HEK293 (cell line): ENCODE results near the gene CADM3.

Experiments
- CTCF ChIA-PET: fragments of 350-600 bp; formaldehyde crosslinking; extraction: SDS; loops from one replicate; lab custom pipeline; 2021; ENCODE audit warnings: antibody characterized with exemption; lab: Yijun Ruan, JAX
- POLR2A ChIA-PET: fragments of 300-600 bp; formaldehyde crosslinking; extraction: SDS; loops from one replicate; lab custom pipeline; 2020; ENCODE audit warnings: antibody characterized with exemption, inconsistent platforms; lab: Yijun Ruan, JAX
- H3K27ac ChIP-seq: fragments of 200-500 bp; sonication (Bioruptor generic); 2 replicates; pipeline ENCODE4 v1.5.1; 2014; ENCODE audit warnings: low read depth, low read length, control low read depth, inconsistent platforms; ENCODE audit errors: extremely low read depth
- H3K36me3 ChIP-seq, 2 experiments: fragments of 200-500 bp in 1 of 2; sonication (Bioruptor generic) in 1 of 2; 1 replicate in 1 of 2; 2 replicates in 1 of 2; pipeline ENCODE4 v1.5.1; 2014 to 2017; ENCODE audit warnings: inconsistent platforms in 2 of 2, low read length in 2 of 2; ENCODE audit not compliant: control insufficient read depth in 2 of 2, insufficient read depth in 1 of 2
- H3K4me1 ChIP-seq: fragments of 200-500 bp; sonication (Bioruptor generic); 2 replicates; pipeline ENCODE4 v1.5.1; 2014; ENCODE audit warnings: mild to moderate bottlenecking, low read length, inconsistent platforms; ENCODE audit not compliant: control insufficient read depth, insufficient read depth
- H3K4me3 ChIP-seq: 2 replicates; pipeline ENCODE4 v1.5.1; 2011; ENCODE audit warnings: low read depth, mild to moderate bottlenecking, control low read depth, low read length, moderate library complexity
- H3K9me3 ChIP-seq: fragments of 200-500 bp; sonication (Bioruptor generic); 2 replicates; pipeline ENCODE4 v1.5.1; 2014; ENCODE audit warnings: low read depth, low read length, inconsistent platforms; ENCODE audit not compliant: control insufficient read depth, insufficient read depth
- BCL11B ChIP-seq: fragments of 450-650 bp; formaldehyde crosslinking; IDR thresholded peaks from 2 replicates; pipeline ENCODE4 v1.5.1; 2016; ENCODE audit warnings: low read depth, missing biosample characterization, missing genetic modification characterization
- GLIS1 ChIP-seq: fragments of 450-650 bp; formaldehyde crosslinking; IDR thresholded peaks from 2 replicates; pipeline ENCODE4 v1.5.1; 2016; ENCODE audit warnings: missing biosample characterization, missing genetic modification characterization
- GLIS2 ChIP-seq: fragments of 450-650 bp; formaldehyde crosslinking; IDR thresholded peaks from 2 replicates; pipeline ENCODE4 v1.5.1; 2016; ENCODE audit warnings: missing biosample characterization, missing genetic modification characterization
- HOXD13 ChIP-seq: sonication (generic); formaldehyde crosslinking; IDR thresholded peaks from 2 replicates; pipeline ENCODE4 v1.8.0; 2022; ENCODE audit warnings: missing genetic modification reagents, borderline replicate concordance
- KLF7 ChIP-seq: fragments of 450-650 bp; formaldehyde crosslinking; IDR thresholded peaks from 2 replicates; pipeline ENCODE4 v1.5.1; 2016; ENCODE audit warnings: missing biosample characterization, missing genetic modification characterization, borderline replicate concordance
- KLF8 ChIP-seq: fragments of 450-650 bp; formaldehyde crosslinking; IDR thresholded peaks from 2 replicates; pipeline ENCODE4 v1.5.1; 2016; ENCODE audit warnings: missing biosample characterization, missing genetic modification characterization
- SALL2 ChIP-seq: fragments of 450-650 bp; formaldehyde crosslinking; IDR thresholded peaks from 2 replicates; pipeline ENCODE4 v1.5.0; 2017; ENCODE audit warnings: missing biosample characterization, mild to moderate bottlenecking, missing genetic modification characterization, borderline replicate concordance
- SCRT1 ChIP-seq: fragments of 450-650 bp; formaldehyde crosslinking; IDR thresholded peaks from 2 replicates; pipeline ENCODE4 v1.5.1; 2016; ENCODE audit warnings: missing biosample characterization, missing genetic modification characterization, borderline replicate concordance
- WT1 ChIP-seq: fragments of 450-650 bp; formaldehyde crosslinking; IDR thresholded peaks from 2 replicates; pipeline ENCODE4 v1.5.1; 2016; ENCODE audit warnings: missing biosample characterization, missing genetic modification characterization
- YY1 ChIP-seq: fragments of 450-650 bp; formaldehyde crosslinking; IDR thresholded peaks from 2 replicates; pipeline ENCODE4 v1.5.1; 2018; ENCODE audit warnings: missing biosample characterization, missing genetic modification characterization
- ZBTB20 ChIP-seq: fragments of 450-650 bp; formaldehyde crosslinking; IDR thresholded peaks from 2 replicates; pipeline ENCODE4 v1.5.1; 2016; ENCODE audit warnings: missing biosample characterization, missing genetic modification characterization
- ZNF146 ChIP-seq: fragments of 450-650 bp; formaldehyde crosslinking; IDR thresholded peaks from 2 replicates; pipeline ENCODE4 v1.5.1; 2016; ENCODE audit warnings: missing biosample characterization, missing genetic modification characterization
- ZNF16 ChIP-seq: fragments of 450-650 bp; formaldehyde crosslinking; IDR thresholded peaks from 2 replicates; pipeline ENCODE4 v1.5.1; 2016; ENCODE audit warnings: low read depth, missing biosample characterization, missing genetic modification characterization
- ZNF211 ChIP-seq: fragments of 450-650 bp; formaldehyde crosslinking; IDR thresholded peaks from 2 replicates; pipeline ENCODE4 v1.5.1; 2016; ENCODE audit warnings: low read depth, missing biosample characterization, missing genetic modification characterization
- ZNF221 ChIP-seq: fragments of 450-650 bp; formaldehyde crosslinking; IDR thresholded peaks from 2 replicates; pipeline ENCODE4 v1.5.1; 2017; ENCODE audit warnings: missing biosample characterization, missing genetic modification characterization, borderline replicate concordance
- ZNF223 ChIP-seq: fragments of 450-650 bp; formaldehyde crosslinking; IDR thresholded peaks from 2 replicates; pipeline ENCODE4 v1.5.1; 2016; ENCODE audit warnings: missing biosample characterization, missing genetic modification characterization
- ZNF510 ChIP-seq: fragments of 450-650 bp; formaldehyde crosslinking; IDR thresholded peaks from 2 replicates; pipeline ENCODE4 v1.5.1; 2018; ENCODE audit warnings: mild to moderate bottlenecking, missing genetic modification characterization, missing biosample characterization; ENCODE audit not compliant: insufficient replicate concordance
- ZNF621 ChIP-seq: fragments of 450-650 bp; formaldehyde crosslinking; IDR thresholded peaks from 2 replicates; pipeline ENCODE4 v1.5.1; 2017; ENCODE audit warnings: missing biosample characterization, missing genetic modification characterization
- ZNF654 ChIP-seq: fragments of 450-650 bp; formaldehyde crosslinking; IDR thresholded peaks from 2 replicates; pipeline ENCODE4 v1.5.1; 2016; ENCODE audit warnings: low read depth, missing biosample characterization, missing genetic modification characterization
- ZNF707 ChIP-seq: fragments of 450-650 bp; formaldehyde crosslinking; IDR thresholded peaks from 2 replicates; pipeline ENCODE4 v1.5.1; 2016; ENCODE audit warnings: missing biosample characterization, missing genetic modification characterization
- ZSCAN30 ChIP-seq: fragments of 450-650 bp; IDR thresholded peaks from 2 replicates; pipeline ENCODE4 v1.5.1; 2018; ENCODE audit warnings: missing biosample characterization, mild to moderate bottlenecking, missing genetic modification characterization, moderate library complexity
- ZXDB ChIP-seq: fragments of 450-650 bp; formaldehyde crosslinking; IDR thresholded peaks from 2 replicates; pipeline ENCODE4 v1.5.1; 2016; ENCODE audit warnings: missing biosample characterization, missing genetic modification characterization
- TF ChIP-seq, protein P1 (sequence below): fragments of 450-650 bp; formaldehyde crosslinking; IDR thresholded peaks from 2 replicates; pipeline ENCODE4 v1.5.1; 2017; ENCODE audit warnings: missing biosample characterization, missing genetic modification characterization
- TF ChIP-seq, protein P2 (sequence below): fragments of 450-650 bp; formaldehyde crosslinking; IDR thresholded peaks from 2 replicates; pipeline ENCODE4 v1.5.1; 2016; ENCODE audit warnings: missing biosample characterization, missing genetic modification characterization, low read depth

The CADM3 gene

DNA sequence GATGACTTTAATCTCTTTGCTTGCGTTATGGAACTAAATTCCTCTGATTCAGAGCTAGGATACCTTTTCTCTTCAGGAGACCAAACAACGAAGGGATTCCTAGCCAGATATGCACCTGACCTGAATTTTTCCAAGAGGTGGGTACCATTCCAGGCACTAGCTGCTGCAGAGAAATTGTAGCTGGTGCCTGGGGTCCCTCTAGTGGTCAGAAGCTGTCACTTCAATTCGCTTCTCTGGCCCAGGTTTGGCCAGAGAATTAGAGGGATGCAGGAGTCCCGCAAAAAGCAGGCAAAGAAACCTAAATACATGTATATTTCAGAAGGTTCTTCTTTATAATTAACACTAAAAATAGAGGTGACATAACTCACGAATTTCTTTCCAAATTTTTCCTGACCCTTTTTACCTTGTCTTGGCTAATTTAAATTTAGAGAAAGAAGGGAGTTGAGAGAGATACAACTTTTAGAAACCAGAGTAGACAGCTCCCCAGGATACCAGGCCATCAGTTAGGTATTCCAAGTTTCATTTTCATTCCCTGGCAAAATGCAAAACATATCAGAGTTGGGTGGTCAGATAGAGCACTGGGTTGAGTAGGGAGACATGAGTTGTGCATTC, 42.8 kb downstream of the CADM3 start:
- CTCF ChIA-PET: interaction anchor here (0.6 to 9.6 kb wide), 28 partner anchors 9 to 1417 kb away, joined by 3 to 143 read pairs (median 4); no protein-coding TSS in a partner anchor
- H3K36me3 ChIP-seq: no peaks in the 10 kb centered on the region
- no peak overlapping the region for H3K4me3 ChIP-seq
- H3K4me1 ChIP-seq: no peaks in the 10 kb centered on the region
- POLR2A ChIA-PET: no interaction called here
- TF ChIP-seq ZNF621 (tag by site-specific recombination): no peak
- TF ChIP-seq ZNF654: peak; percentile 50
- no peak for TF ChIP-seq ZNF221 (tag by site-specific recombination)
- TF ChIP-seq ZSCAN30 (tag by site-specific recombination): no peak
- no peak for TF ChIP-seq ZNF510 (tag by site-specific recombination)
- no peak for TF ChIP-seq HOXD13 (CRISPR knock-in tag)
- H3K9me3 ChIP-seq: no peaks in the 10 kb centered on the region
- no peak overlapping the region for H3K27ac ChIP-seq

GRCh38 chr1:159218649-159219636, 47.5 kb downstream of the CADM3 start:
- H3K36me3 ChIP-seq: no peaks in the 10 kb centered on the region
- TF ChIP-seq, protein P1, sequence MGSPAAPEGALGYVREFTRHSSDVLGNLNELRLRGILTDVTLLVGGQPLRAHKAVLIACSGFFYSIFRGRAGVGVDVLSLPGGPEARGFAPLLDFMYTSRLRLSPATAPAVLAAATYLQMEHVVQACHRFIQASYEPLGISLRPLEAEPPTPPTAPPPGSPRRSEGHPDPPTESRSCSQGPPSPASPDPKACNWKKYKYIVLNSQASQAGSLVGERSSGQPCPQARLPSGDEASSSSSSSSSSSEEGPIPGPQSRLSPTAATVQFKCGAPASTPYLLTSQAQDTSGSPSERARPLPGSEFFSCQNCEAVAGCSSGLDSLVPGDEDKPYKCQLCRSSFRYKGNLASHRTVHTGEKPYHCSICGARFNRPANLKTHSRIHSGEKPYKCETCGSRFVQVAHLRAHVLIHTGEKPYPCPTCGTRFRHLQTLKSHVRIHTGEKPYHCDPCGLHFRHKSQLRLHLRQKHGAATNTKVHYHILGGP (tag by site-specific recombination): no peak
- no peak for TF ChIP-seq ZXDB (tag by site-specific recombination)
- TF ChIP-seq ZNF211: no peak
- no peak overlapping the region for H3K4me3 ChIP-seq
- no peak overlapping the region for H3K27ac ChIP-seq
- no peaks in the 10 kb centered on the region for H3K9me3 ChIP-seq
- ChIA-PET POLR2A (no interaction called here), CTCF (interaction anchor here (0.6 to 1.5 kb wide), 2 partner anchors 66 to 85 kb away, joined by 3 to 7 read pairs; no protein-coding TSS in a partner anchor)
- no peaks in the 10 kb centered on the region for H3K4me1 ChIP-seq

DNA sequence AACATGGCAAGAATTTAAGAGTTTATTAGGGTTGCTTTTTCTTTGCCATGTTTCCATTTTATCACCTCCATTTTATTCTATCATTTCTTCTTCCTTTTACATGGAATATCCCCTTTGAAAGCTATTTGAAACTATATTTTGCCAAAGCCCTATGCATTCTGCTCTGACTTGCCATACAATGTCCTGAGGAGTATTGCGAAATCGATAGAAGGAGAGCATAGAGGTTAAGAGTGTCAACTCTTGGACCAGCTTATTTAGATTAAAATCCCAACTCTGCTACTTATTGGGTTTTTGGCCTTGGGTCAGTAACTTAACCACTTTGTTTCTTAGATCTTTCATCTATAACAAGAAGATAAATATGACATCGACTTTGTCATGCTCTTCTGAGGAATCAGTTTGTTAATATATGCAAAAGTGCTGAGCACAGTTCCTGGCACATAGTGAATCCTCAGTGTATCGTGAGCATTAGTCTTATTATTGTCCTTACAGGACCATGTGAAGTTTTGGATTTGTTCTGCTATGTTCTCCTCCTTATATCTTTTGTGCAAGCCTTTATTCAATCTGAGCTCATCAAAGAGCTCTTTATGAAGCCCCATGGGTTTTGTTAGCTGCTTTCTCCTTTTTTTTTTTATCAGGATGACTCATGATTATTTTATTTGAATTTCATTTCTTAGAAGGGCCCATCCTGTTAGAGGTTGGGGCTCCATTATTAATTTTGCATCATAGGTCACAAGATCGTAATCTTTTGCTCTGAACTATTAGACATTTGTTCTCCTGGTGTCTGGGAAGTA, 50.9 kb downstream of the CADM3 start:
- ChIA-PET CTCF (interaction anchor here (1.0 to 2.5 kb wide), 3 partner anchors 9 to 785 kb away, joined by 3 to 12 read pairs (median 4); no protein-coding TSS in a partner anchor), POLR2A (no interaction called here)
- Histone ChIP-seq H3K27ac (no peak overlapping the region), H3K9me3 (no peaks in the 10 kb centered on the region), H3K4me1 (no peaks in the 10 kb centered on the region)
- TF ChIP-seq KLF8 (tag by site-specific recombination): no peak
- no peak for TF ChIP-seq ZNF16 (tag by site-specific recombination)
- TF ChIP-seq ZNF707 (tag by site-specific recombination): no peak
- TF ChIP-seq YY1 (tag by site-specific recombination): no peak
- no peak for TF ChIP-seq ZBTB20
- TF ChIP-seq GLIS1: no peak
- no peak for TF ChIP-seq SALL2 (tag by site-specific recombination)
- no peak for TF ChIP-seq ZNF223
- no peak for TF ChIP-seq BCL11B (tag by site-specific recombination)
- no peak for TF ChIP-seq WT1 (tag by site-specific recombination)
- no peak for TF ChIP-seq GLIS2
- TF ChIP-seq KLF7: no peak
- TF ChIP-seq ZNF146 (tag by site-specific recombination): no peak
- TF ChIP-seq, protein P2, sequence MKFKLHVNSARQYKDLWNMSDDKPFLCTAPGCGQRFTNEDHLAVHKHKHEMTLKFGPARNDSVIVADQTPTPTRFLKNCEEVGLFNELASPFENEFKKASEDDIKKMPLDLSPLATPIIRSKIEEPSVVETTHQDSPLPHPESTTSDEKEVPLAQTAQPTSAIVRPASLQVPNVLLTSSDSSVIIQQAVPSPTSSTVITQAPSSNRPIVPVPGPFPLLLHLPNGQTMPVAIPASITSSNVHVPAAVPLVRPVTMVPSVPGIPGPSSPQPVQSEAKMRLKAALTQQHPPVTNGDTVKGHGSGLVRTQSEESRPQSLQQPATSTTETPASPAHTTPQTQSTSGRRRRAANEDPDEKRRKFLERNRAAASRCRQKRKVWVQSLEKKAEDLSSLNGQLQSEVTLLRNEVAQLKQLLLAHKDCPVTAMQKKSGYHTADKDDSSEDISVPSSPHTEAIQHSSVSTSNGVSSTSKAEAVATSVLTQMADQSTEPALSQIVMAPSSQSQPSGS: no peak
- TF ChIP-seq SCRT1 (tag by site-specific recombination): no peak
- no peak for TF ChIP-seq ZNF211
- TF ChIP-seq, all 188 proteins: peak for 0
- H3K4me3 ChIP-seq: no peak overlapping the region
- H3K36me3 ChIP-seq: no peaks in the 10 kb centered on the region
